MM.1S (cell line): Measurements from ENCODE around the gene USP5.

ENCODE experiments used
- CTCF ChIP-seq: fragments of 300-600 bp; sonication (generic); IDR thresholded peaks from 2 replicates; pipeline ENCODE4 v1.5.1; 2016; ENCODE audit warnings: antibody characterized with exemption, low read length, mixed read lengths
- EZH2 ChIP-seq: fragments of 300-600 bp; sonication (generic); optimal IDR thresholded peaks from 2 replicates; pipeline ENCODE3; 2017; ENCODE audit warnings: low read depth, mild to moderate bottlenecking, antibody characterized with exemption, low read length, mixed read lengths
- EZH2phosphoT487 ChIP-seq: fragments of 300-600 bp; sonication (generic); IDR thresholded peaks from 2 replicates; pipeline ENCODE4 v1.6.1; 2018; ENCODE audit warnings: antibody characterized with exemption, low read length

DNA sequence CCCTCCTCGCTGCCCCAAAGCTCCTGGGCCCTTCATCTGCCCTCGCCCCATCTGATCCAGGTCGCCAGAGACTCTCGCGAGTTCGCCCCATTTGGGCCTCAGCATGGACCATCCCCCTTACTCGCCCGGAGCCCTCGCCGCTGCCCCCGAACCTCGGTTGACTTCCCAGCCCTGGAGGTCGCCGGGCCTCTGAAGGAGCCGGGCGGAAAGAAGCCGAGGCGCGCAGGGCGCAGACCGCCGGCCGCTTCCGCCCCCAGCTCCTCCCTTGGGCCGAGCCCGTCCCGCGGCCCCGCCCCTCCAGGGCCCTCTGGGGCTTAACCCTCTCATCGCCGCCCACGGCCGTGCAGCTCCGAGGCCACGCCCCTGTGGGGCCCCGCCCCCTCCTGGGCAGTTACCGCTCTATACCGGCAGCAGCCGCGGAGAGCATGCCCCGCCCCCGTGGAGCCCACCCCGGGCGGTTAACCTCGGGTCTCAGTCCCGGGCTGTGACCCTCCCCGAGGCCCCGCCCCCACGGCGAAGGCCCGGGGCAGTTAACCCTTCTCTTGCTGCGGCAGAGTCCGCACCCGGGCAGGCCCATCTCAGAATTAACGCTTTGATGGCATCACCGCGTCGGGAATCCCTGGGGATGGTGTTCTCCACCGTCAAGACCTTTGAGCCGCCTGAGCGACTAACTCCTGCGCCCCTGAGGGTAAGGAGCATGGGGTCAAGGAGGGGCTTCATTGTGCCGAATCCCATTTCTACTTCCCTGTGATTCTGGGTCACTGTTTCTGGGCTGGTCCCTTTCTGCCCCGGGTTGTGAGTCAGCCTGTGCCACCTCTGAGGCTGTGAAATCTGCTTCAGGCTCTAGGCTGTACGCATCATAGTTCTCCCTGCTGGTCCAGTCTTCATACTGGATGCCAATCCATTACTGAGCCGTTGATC is 21.4 kb downstream of the USP5 start, which contains the start of gene SPSB2:
- TF ChIP-seq CTCF (no peak), EZH2phosphoT487 (no peak), EZH2 (no peak)
